NCI-H1092 treated with DMSO at 0.1 percent for 48 hours (cell line): Measurements from ENCODE around the gene SNX18.

Experiments used
- DNase-seq: peaks from one replicate; lab custom pipeline; 2025; lab: John Stamatoyannopoulos, UW

The SNX18 gene

GRCh38 chr5:54580997-54581811 lies 63.6 kb downstream of the SNX18 start:
- DNase-seq = no peak

GRCh38 chr5:54581831-54582548 lies 64.4 kb downstream of the SNX18 start:
- DNase-seq = no peak

- DNase-seq = no peak
Measured at GRCh38 chr5:54586336-54586735, 68.8 kb downstream of the SNX18 start.

GRCh38 chr5:54589786-54590185 lies 72.2 kb downstream of the SNX18 start:
- no peak for DNase-seq

GRCh38 chr5:54590824-54591223 lies 73.3 kb downstream of the SNX18 start:
- DNase-seq = no peak

GRCh38 chr5:54593779-54594178 lies 76.2 kb downstream of the SNX18 start:
- no peak for DNase-seq

- DNase-seq = no peak
Measured at GRCh38 chr5:54594181-54594580, 76.6 kb downstream of the SNX18 start.

- DNase-seq = no peak
Measured at GRCh38 chr5:54595721-54596120, 78.2 kb downstream of the SNX18 start.
